ENCODE results near the gene CDC42SE2. TPM values are rescaled to one million over a fixed set of nuclear protein-coding genes. Genes with fewer than 3 reads are reported as not detected.

CDC42SE2 gene
- total RNA-seq, 6 experiments from 2014 or later = 14.2 to 18.0 (median 16.4) TPM

DNA sequence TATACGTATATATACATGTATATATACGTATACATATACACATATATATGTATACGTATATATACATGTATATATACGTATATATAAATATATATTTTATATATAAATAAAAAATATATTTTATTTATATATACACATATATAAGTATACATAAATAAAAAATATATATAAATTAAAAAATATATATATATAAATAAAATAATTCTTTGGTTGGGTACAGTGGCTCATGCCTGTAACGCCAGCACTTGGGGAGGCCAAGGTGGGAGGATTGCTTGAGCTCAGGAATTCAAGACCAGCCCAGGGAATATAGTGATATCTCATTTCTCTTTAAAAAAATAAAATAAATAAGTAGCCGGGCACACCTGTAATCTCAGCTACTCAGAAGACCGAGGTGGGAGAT is 155.0 kb downstream of the CDC42SE2 start:
- H3K27ac Mint-ChIP-seq = no peak overlapping the region
- DNase-seq = no peak
- no peaks in the 10 kb centered on the region for H3K9me3 Mint-ChIP-seq
- no peak for TF ChIP-seq CTCF (IDR thresholded peaks at IDR 0.05)
- peaks cover 12% of the 10 kb centered on the region for H3K4me1 Mint-ChIP-seq (ENCODE audit: low read depth)
- no peaks in the 10 kb centered on the region for H3K36me3 Mint-ChIP-seq (ENCODE audit: low read depth)
- H3K4me3 Mint-ChIP-seq = no peak overlapping the region
- no peaks in the 10 kb centered on the region for H3K27me3 Mint-ChIP-seq (ENCODE audit: insufficient read depth)

DNA sequence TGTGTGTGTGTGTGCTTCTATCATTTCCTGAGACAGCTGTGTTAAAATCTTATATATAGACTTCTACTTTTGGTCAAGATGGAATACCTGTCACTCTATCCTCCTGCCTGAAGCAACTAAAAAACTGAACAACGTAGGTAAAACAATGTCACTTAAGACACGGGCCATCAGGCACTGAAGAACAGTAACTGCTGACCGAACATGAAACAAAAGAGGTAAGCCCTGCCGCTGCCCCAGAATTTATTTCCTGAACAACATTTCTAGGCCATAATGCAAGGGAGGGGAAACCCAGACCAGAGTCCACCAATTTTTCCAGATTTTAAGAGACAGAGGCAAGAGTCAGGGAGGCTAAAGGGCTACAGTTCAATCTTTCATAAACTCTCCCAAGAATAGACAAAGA is 156.0 kb downstream of the CDC42SE2 start:
- Mint-ChIP-seq H3K27me3 (ENCODE audit: insufficient read depth) (no peaks in the 10 kb centered on the region), H3K27ac (no peak overlapping the region), H3K36me3 (ENCODE audit: low read depth) (no peaks in the 10 kb centered on the region), H3K9me3 (no peaks in the 10 kb centered on the region), H3K4me1 (ENCODE audit: low read depth) (peaks cover 12% of the 10 kb centered on the region), H3K4me3 (no peak overlapping the region)
- no peak for TF ChIP-seq CTCF (IDR thresholded peaks at IDR 0.05)
- DNase-seq = no peak

DNA sequence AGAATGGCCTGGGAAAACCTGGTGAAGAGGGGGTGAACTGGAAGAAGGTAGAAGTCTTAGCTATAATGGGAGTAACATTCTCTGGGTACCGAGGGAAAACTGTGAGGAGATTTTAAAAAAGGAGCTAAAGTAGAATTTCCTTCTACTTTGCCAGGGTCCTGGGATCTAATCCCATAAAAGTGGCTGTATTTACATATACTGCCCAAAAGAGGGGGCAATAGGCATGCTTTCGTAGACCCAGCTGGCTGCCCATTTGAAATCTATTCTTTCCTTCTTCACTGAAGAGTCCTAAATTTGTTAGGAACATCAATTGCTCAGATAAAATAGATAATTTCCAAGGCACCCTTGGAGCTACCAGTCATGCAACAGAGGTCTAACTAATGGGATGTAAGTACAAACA is 159.2 kb downstream of the CDC42SE2 start:
- Mint-ChIP-seq H3K9me3 (no peaks in the 10 kb centered on the region), H3K4me3 (no peak overlapping the region), H3K27ac (no peak overlapping the region), H3K4me1 (ENCODE audit: low read depth) (peaks cover 6% of the 10 kb centered on the region; the same call in 1 of the 2 replicates), H3K27me3 (ENCODE audit: insufficient read depth) (no peaks in the 10 kb centered on the region), H3K36me3 (ENCODE audit: low read depth) (no peaks in the 10 kb centered on the region; the same call in 1 of the 2 replicates)
- TF ChIP-seq CTCF (IDR thresholded peaks at IDR 0.05) = peak; percentile 74
- no peak for DNase-seq

DNA sequence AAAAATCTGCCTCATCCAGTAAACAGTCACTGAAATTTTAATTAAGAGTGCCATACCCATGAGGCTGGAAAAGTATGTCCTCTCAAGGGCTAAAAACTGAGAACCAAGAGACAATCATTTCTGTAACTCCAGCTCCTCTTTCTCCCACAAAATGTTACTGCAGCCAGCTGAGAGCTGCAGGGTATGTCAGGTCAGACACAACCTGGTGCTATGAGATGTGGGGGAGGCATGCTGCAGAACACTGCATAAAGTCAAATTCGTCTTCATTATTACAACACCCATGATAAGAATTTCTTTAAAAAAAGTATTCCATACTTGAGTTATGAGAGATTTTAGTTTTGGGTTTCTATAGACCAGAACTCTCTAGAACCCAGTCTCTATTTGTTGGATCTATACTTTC is 162.2 kb downstream of the CDC42SE2 start:
- Mint-ChIP-seq H3K27ac (no peak overlapping the region), H3K36me3 (ENCODE audit: low read depth) (peaks cover 5% of the 10 kb centered on the region; the same call in 1 of the 2 replicates), H3K4me3 (no peak overlapping the region), H3K4me1 (ENCODE audit: low read depth) (peaks cover 6% of the 10 kb centered on the region; the same call in 1 of the 2 replicates), H3K27me3 (ENCODE audit: insufficient read depth) (no peaks in the 10 kb centered on the region), H3K9me3 (no peaks in the 10 kb centered on the region)
- DNase-seq = no peak
- TF ChIP-seq CTCF (IDR thresholded peaks at IDR 0.05) = no peak

- Mint-ChIP-seq H3K27ac (no peak overlapping the region), H3K9me3 (no peaks in the 10 kb centered on the region), H3K4me1 (ENCODE audit: low read depth) (no peaks in the 10 kb centered on the region), H3K4me3 (no peak overlapping the region), H3K36me3 (ENCODE audit: low read depth) (peaks cover 10% of the 10 kb centered on the region), H3K27me3 (ENCODE audit: insufficient read depth) (no peaks in the 10 kb centered on the region)
- no peak for TF ChIP-seq CTCF (IDR thresholded peaks at IDR 0.05)
- DNase-seq = no peak
Observed at GRCh38 chr5:131430794-131431193, 166.9 kb downstream of the CDC42SE2 start.

DNA sequence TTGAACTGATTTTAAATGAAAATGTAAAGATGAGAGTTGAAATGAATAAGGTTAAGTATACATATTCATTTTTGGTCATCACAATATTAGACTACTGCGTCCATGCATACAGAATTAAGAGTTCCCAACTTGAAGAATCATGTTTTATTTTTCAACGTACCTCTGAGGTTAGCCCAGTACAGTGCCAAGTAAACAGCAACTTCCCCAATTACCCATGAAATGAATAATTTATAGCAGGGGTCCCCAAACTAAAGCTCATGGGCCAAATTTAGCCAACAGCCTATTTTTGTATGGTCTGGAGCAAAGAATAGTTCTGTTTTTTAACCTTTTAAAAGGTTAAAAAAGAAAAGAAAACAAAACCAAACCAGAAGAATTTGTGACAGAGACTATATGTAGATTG is 167.9 kb downstream of the CDC42SE2 start:
- Mint-ChIP-seq H3K27me3 (ENCODE audit: insufficient read depth) (no peaks in the 10 kb centered on the region), H3K4me1 (ENCODE audit: low read depth) (no peaks in the 10 kb centered on the region), H3K27ac (no peak overlapping the region), H3K4me3 (no peak overlapping the region), H3K9me3 (no peaks in the 10 kb centered on the region), H3K36me3 (ENCODE audit: low read depth) (peaks cover 10% of the 10 kb centered on the region)
- TF ChIP-seq CTCF (IDR thresholded peaks at IDR 0.05) = no peak
- no peak for DNase-seq

Data from HFFc6 (cell line).